ENCODE measurements around the gene C1orf115.

GRCh38 chr1:220710333-220710732 lies 20.2 kb downstream of the C1orf115 start:
- TF ChIP-seq CTCF (conservative IDR thresholded peaks at IDR 0.05) (no peak), EZH2 (IDR thresholded peaks at IDR 0.05; ENCODE audit: low read depth) (no peak)

All from PC-9 (cell line).